Adrenal gland (tissue), 5 donors: ENCODE results near the gene ENOX1.

Experiments used
- POLR2A ChIP-seq, 2 donors: fragments of 450-650 bp; IDR thresholded peaks; one replicate each; pipeline ENCODE4 v1.6.1; 2017; ENCODE audit warnings: antibody characterized with exemption in 2 of 2, mild to moderate bottlenecking in 2 of 2, moderate library complexity in 1 of 2
- TF ChIP-seq, protein P1 (sequence below), 6 experiments: fragments of 450-650 bp in 4 of 6; fragments of 200-600 bp in 2 of 6; sonication (generic) in 1 of 6; IDR thresholded peaks; 1 replicate in 5 of 6; 2 replicates in 1 of 6; pipeline versions ENCODE4 v1.5.1 to v1.8.0; 2016 to 2021; ENCODE audit warnings: antibody characterized with exemption in 6 of 6, mild to moderate bottlenecking in 2 of 6, moderate library complexity in 1 of 6
- donor health status: DM: no; HTN: no; CAD: no.

DNA sequence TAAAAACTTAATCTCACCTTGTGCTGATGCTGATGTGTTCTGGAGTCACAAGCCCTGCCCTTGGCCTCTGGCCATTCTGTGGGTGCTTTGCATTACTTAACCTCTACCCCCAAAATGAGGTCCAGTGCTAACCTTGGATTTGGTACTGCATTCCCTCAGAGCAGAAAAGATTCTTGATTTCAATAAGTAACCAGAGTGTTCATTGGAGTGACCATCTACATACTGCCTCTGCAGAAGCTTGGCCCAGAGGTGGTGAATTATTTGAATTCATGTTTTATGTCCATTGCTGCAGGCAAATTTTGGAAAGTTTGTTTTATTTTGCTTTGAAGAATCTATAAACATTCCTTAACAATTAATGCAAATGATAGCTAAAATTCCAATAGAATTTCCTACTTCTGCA lies 7.6 kb upstream of the ENOX1 start:
- no peak for TF ChIP-seq POLR2A (IDR thresholded peaks at IDR 0.05)
- TF ChIP-seq, protein P1, sequence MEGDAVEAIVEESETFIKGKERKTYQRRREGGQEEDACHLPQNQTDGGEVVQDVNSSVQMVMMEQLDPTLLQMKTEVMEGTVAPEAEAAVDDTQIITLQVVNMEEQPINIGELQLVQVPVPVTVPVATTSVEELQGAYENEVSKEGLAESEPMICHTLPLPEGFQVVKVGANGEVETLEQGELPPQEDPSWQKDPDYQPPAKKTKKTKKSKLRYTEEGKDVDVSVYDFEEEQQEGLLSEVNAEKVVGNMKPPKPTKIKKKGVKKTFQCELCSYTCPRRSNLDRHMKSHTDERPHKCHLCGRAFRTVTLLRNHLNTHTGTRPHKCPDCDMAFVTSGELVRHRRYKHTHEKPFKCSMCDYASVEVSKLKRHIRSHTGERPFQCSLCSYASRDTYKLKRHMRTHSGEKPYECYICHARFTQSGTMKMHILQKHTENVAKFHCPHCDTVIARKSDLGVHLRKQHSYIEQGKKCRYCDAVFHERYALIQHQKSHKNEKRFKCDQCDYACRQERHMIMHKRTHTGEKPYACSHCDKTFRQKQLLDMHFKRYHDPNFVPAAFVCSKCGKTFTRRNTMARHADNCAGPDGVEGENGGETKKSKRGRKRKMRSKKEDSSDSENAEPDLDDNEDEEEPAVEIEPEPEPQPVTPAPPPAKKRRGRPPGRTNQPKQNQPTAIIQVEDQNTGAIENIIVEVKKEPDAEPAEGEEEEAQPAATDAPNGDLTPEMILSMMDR (IDR thresholded peaks at IDR 0.05), result no peak
